ENCODE measurements around the gene VSTM2L. TPM values are rescaled to one million over a fixed set of nuclear protein-coding genes. Genes with fewer than 3 reads are reported as not detected.
"Not testable (repeated sequence)": the region's sequence is repeated elsewhere in the genome, so short reads cannot be mapped to it uniquely, and the experiment has no call there.

VSTM2L gene, protein sequence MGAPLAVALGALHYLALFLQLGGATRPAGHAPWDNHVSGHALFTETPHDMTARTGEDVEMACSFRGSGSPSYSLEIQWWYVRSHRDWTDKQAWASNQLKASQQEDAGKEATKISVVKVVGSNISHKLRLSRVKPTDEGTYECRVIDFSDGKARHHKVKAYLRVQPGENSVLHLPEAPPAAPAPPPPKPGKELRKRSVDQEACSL
- 10 to 100 TPM in 5 of 10 donors, 1 to 10 TPM in 5; 1.8 to 17.2 (median 8.9) TPM for total RNA-seq
- 10 to 100 TPM in 1 of 2 donors, 1 to 10 TPM in 1; 6.9 to 14.1 TPM for polyA plus RNA-seq
- long read RNA-seq, donor 1, partial matches to known transcripts: 0 of 5 reads
- long read RNA-seq, donor 1, other reads (novel, unspliced or antisense): 1 of 5 reads
- long read RNA-seq, donor 2, transcript VSTM2L-202 (4 exons, 1,959 nt): major isoform, 6 of 15 reads
- long read RNA-seq, donor 2, partial matches to known transcripts: 5 of 15 reads
- long read RNA-seq, donor 2, other reads (novel, unspliced or antisense): 1 of 15 reads
- long read RNA-seq, donor 3, partial matches to known transcripts: 2 of 2 reads
- long read RNA-seq, donor 3, other reads (novel, unspliced or antisense): 0 of 2 reads

GRCh38 chr20:37902504-37903313 lies at the start of gene VSTM2L:
Gene VSTM2L (plus strand): TSS chr20:37903127. CDS start chr20:37903351, 224 bp downstream.
- H3K27ac ChIP-seq: peak within 1 kb of the TSS in 1 of 10 donors; percentile 9
- peak within 1 kb of the TSS in 9 of 10 donors; percentile 36 to 47 (median 39) for H3K4me3 ChIP-seq
- H3K9me3 ChIP-seq: no peaks in the 10 kb centered on the region
- WGBS, 2 donors: 5 to 6% methylated on average over 54 to 65 of the region's 71 CpGs
- intact Hi-C loops (cut with DNase I): loop anchor here in 7 of 10 donors (2.0 to 10.0 kb wide), 6 partner anchors 85 to 322 kb away; no protein-coding TSS in a partner anchor
- H3K27me3 ChIP-seq: peaks cover 9 to 76% (median 71%) of the 10 kb centered on the region in 7 donors
- ATAC-seq (peak in 7 of 8 donors; percentile 14 to 56 (median 19)), DNase-seq (no peak)
- peak in 1 of 9 donors; percentile 0 for TF ChIP-seq CTCF (IDR thresholded peaks at IDR 0.05)
- no peaks in the 10 kb centered on the region for H3K36me3 ChIP-seq
- H3K4me1 ChIP-seq: peaks cover 0 to 18% (median 10%) of the 10 kb centered on the region in 9 donors

- Histone ChIP-seq H3K36me3 (peaks cover 0 to 70% (median 11%) of the 10 kb centered on the region in 9 donors), H3K4me1 (peaks cover 0 to 19% (median 8%) of the 10 kb centered on the region in 9 donors), H3K27ac (no peak overlapping the region), H3K27me3 (no peaks in the 10 kb centered on the region), H3K4me3 (no peak overlapping the region), H3K9me3 (no peaks in the 10 kb centered on the region)
- 96 to 99% methylated on average over 2 of the region's 2 CpGs for WGBS, 2 donors
- DNase-seq: no peak
- no peak for ATAC-seq
- TF ChIP-seq CTCF (IDR thresholded peaks at IDR 0.05): no peak
- intact Hi-C loops (cut with DNase I): no loop called here
Measured at GRCh38 chr20:37853823-37854375, 49.0 kb upstream of the VSTM2L start.

GRCh38 chr20:37856034-37856433 lies 46.9 kb upstream of the VSTM2L start:
- WGBS, 2 donors: 94 to 100% methylated on average over 5 of the region's 5 CpGs
- H3K9me3 ChIP-seq; intact Hi-C loops (cut with DNase I); DNase-seq; H3K27ac ChIP-seq; H3K4me3 ChIP-seq; ATAC-seq; H3K27me3 ChIP-seq: not testable (repeated sequence)
- Histone ChIP-seq H3K36me3 (peaks cover 0 to 66% (median 24%) of the 10 kb centered on the region in 9 donors), H3K4me1 (peaks cover 0 to 14% (median 6%) of the 10 kb centered on the region in 9 donors)

- Histone ChIP-seq H3K36me3 (peaks cover 0 to 69% (median 30%) of the 10 kb centered on the region in 9 donors), H3K27me3 (no peaks in the 10 kb centered on the region), H3K9me3 (no peaks in the 10 kb centered on the region), H3K4me3 (no peak overlapping the region), H3K4me1 (peaks cover 0 to 14% (median 6%) of the 10 kb centered on the region in 9 donors), H3K27ac (peak overlapping the region in 1 of 10 donors; percentile 17)
- intact Hi-C loops (cut with DNase I): no loop called here
- DNase-seq (no peak), ATAC-seq (peak in 4 of 8 donors; percentile 29 to 69 (median 38))
- no peak for TF ChIP-seq CTCF (IDR thresholded peaks at IDR 0.05)
- WGBS, 2 donors: 52 to 57% methylated on average over 10 of the region's 10 CpGs
Measured at GRCh38 chr20:37856932-37857660, 45.8 kb upstream of the VSTM2L start.
